ENCODE measurements around the gene RUNX2.

DNA sequence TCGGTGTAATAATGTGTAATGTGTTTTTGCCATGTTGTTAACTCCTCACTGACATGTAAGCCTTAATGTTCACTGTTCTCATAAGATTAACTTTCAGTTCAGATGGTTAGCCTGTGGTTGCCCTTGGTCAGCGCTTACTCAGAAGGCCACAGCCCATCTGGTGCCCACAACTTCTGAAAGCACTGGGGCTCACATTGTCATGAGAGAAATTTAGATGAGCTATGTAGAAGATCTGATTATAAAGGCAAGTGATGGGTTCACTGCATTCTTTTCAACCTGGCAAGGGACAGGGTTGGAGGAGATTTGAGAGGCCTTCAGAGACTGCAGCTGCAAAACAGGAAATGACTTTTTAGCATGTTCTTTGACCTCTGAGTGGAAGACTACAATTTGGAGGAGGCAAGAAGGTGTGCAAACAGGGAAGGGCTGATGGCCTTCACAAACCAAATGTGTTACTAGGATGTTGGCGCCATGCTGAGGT lies 291.9 kb downstream of the RUNX2 start:
- no peak for TF ChIP-seq CTCF (IDR thresholded peaks at IDR 0.05; ENCODE audit: control extremely low read depth in 1 of 3, insufficient read depth in 1 of 3, low read depth in 1 of 3, low read length in 3 of 3)
- TF ChIP-seq RBBP5 (IDR thresholded peaks at IDR 0.05; ENCODE audit: borderline replicate concordance, low read depth, low read length): no peak
- TF ChIP-seq BACH1 (IDR thresholded peaks at IDR 0.05; ENCODE audit: low read length): no peak
- no peak for TF ChIP-seq GABPA (IDR thresholded peaks at IDR 0.05; ENCODE audit: borderline replicate concordance, insufficient read depth, low read length)
- no peak for TF ChIP-seq RAD21 (IDR thresholded peaks at IDR 0.05 in 1 of 2, conservative IDR thresholded peaks at IDR 0.05 in 1 of 2; ENCODE audit: low read depth in 2 of 2, low read length in 2 of 2)

Data from H1 (cell line).